ENCODE results near the gene AGAP5.

AGAP5 gene

GRCh38 chr10:73625884-73626752 is 71.8 kb downstream of the AGAP5 start:
- DNase-seq (ENCODE audit: low read depth) = peak; percentile 87

- no peak for DNase-seq (ENCODE audit: low read depth)
Measured at GRCh38 chr10:73625004-73625883, 72.7 kb downstream of the AGAP5 start.
